HUDEP-2 (cell line): ENCODE measurements around the gene BCL7C.

Experiments used
- DNase-seq, 76 experiments: peaks; one replicate each; lab custom pipeline; 2025; ENCODE audit not compliant: unreplicated experiment in 76 of 76; lab: John Stamatoyannopoulos, UW

Gene BCL7C

GRCh38 chr16:30922960-30923535 is 29.2 kb upstream of the BCL7C start:
- peak in 75 of 76 experiments; percentile 85 to 99 (median 97) for DNase-seq

- DNase-seq, result peak in 75 of 76 experiments; percentile 93 to 100 (median 98)
These were observed 28.6 kb upstream of the BCL7C start for GRCh38 chr16:30922420-30922959.

- DNase-seq, result peak in 61 of 76 experiments; percentile 16 to 81 (median 59)
These were observed 28.0 kb upstream of the BCL7C start for GRCh38 chr16:30921748-30922419.

GRCh38 chr16:30921459-30921747 is 27.5 kb upstream of the BCL7C start:
- DNase-seq, result no peak

GRCh38 chr16:30920891-30921290 is 27.0 kb upstream of the BCL7C start:
- DNase-seq, result no peak

GRCh38 chr16:30918614-30919013 is 24.7 kb upstream of the BCL7C start:
- DNase-seq, result no peak

- DNase-seq, result no peak
These were observed 21.0 kb upstream of the BCL7C start for GRCh38 chr16:30914830-30915229.

- no peak for DNase-seq
These were observed 19.0 kb upstream of the BCL7C start for GRCh38 chr16:30912794-30913412.

- DNase-seq, result no peak
These were observed 16.7 kb upstream of the BCL7C start for GRCh38 chr16:30910427-30911029.

- DNase-seq, result no peak
These were observed 13.2 kb upstream of the BCL7C start for GRCh38 chr16:30907064-30907463.

GRCh38 chr16:30904114-30904780 is 10.4 kb upstream of the BCL7C start:
- no peak for DNase-seq

- DNase-seq, result peak in 1 of 76 experiments; percentile 8
These were observed 9.7 kb upstream of the BCL7C start for GRCh38 chr16:30903596-30903995.

- no peak for DNase-seq
These were observed 9.1 kb upstream of the BCL7C start for GRCh38 chr16:30903002-30903401.

GRCh38 chr16:30902029-30902972 is 8.4 kb upstream of the BCL7C start:
- DNase-seq, result peak in 51 of 76 experiments; percentile 5 to 71 (median 43)

GRCh38 chr16:30901201-30902028 is 7.5 kb upstream of the BCL7C start:
- DNase-seq, result peak in 2 of 76 experiments; percentile 18 to 24

- no peak for DNase-seq
These were observed 6.7 kb upstream of the BCL7C start for GRCh38 chr16:30900588-30900987.

- DNase-seq, result no peak
These were observed 5.9 kb upstream of the BCL7C start for GRCh38 chr16:30899794-30900193.

- DNase-seq, result peak in 64 of 76 experiments; percentile 14 to 84 (median 65)
These were observed 3.2 kb upstream of the BCL7C start for GRCh38 chr16:30896889-30897733.
